ENCODE measurements around the gene CHADL.
A peak's percentile ranks its signal among the peaks of the same experiment; 100 is the strongest.

The CHADL gene

DNA sequence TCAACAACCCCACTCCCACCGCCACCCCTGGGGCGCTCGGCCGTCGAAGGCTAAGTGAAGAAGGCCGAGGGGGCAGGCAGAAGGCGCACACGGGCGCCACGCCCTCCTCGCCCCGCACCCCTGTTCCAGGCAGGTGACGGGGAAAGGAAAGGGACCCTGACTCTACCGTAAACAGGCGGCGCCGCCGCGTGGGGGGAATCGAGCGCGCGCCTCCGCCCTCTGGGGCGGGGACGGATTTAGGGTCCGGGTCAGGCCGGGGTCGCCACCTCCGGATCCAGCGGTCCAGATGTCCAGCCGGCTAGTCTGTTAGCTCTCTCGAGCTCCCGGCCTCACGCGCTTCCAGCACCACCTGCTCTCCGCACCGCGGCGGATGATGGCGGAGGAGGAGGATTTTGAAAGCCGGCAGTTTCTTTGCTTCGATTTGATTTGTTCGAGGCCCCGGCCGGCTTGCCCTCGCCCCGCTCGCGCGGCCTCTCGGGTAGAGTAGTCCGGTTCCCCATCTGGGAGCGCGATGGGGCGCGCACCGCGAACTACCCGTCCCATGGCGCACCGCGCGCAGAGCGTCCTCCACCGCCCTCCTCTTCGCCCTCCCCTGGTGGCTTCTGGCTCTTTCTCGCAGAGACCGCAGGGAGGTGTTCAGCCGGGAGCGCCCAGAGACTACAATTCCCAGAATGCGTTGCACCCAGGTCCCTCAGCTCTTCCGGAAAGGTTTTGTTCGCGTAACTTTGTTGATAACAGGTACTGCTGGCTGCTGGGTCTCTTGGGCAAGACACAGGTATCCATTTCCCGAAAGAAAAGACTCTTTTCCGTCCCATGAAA lies 45.3 kb upstream of the CHADL start, which contains the start of gene RANGAP1:
RANGAP1 (minus strand) TSS at position 368 of the 819 bp plus-strand sequence. CDS start 5,143 bp downstream, outside the sequence.
- H3K27me3 ChIP-seq, result no peaks in the 10 kb centered on the region
- TF ChIP-seq, protein P1, sequence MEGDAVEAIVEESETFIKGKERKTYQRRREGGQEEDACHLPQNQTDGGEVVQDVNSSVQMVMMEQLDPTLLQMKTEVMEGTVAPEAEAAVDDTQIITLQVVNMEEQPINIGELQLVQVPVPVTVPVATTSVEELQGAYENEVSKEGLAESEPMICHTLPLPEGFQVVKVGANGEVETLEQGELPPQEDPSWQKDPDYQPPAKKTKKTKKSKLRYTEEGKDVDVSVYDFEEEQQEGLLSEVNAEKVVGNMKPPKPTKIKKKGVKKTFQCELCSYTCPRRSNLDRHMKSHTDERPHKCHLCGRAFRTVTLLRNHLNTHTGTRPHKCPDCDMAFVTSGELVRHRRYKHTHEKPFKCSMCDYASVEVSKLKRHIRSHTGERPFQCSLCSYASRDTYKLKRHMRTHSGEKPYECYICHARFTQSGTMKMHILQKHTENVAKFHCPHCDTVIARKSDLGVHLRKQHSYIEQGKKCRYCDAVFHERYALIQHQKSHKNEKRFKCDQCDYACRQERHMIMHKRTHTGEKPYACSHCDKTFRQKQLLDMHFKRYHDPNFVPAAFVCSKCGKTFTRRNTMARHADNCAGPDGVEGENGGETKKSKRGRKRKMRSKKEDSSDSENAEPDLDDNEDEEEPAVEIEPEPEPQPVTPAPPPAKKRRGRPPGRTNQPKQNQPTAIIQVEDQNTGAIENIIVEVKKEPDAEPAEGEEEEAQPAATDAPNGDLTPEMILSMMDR (IDR thresholded peaks at IDR 0.05), result peak; percentile 36 to 47
- intact Hi-C loops (cut with DNase I; ENCODE audit: low total_unique reads), result loop anchor here (5.0 to 10.0 kb wide), 2 partner anchors 179 to 241 kb away; partner anchors contain the start of genes ACO2 and PHF5A
- peak within 1 kb of the TSS; percentile 77 to 95 for H3K4me3 ChIP-seq
- peaks cover 0 to 23% (median 13%) of the 10 kb centered on the region in 4 donors for H3K4me1 ChIP-seq
- peaks cover 0 to 32% (median 11%) of the 10 kb centered on the region in 3 donors for H3K36me3 ChIP-seq
- peak within 1 kb of the TSS; percentile 68 to 70 for H3K27ac ChIP-seq
- H3K9me3 ChIP-seq, result no peaks in the 10 kb centered on the region
- peak; percentile 96 to 99 for DNase-seq

- H3K4me1 ChIP-seq, result peaks cover 0 to 23% (median 11%) of the 10 kb centered on the region in 4 donors
- peaks cover under 1 to 38% (median 17%) of the 10 kb centered on the region in 3 donors for H3K36me3 ChIP-seq
- intact Hi-C loops (cut with DNase I; ENCODE audit: low total_unique reads), result loop anchor here (5.0 to 10.0 kb wide), 2 partner anchors 179 to 242 kb away; partner anchors contain the start of genes ACO2 and PHF5A
- no peaks in the 10 kb centered on the region for H3K27me3 ChIP-seq
- TF ChIP-seq, protein P1 (IDR thresholded peaks at IDR 0.05), result no peak
- peak overlapping the region; percentile 77 to 95 for H3K4me3 ChIP-seq
- H3K9me3 ChIP-seq, result no peaks in the 10 kb centered on the region
- peak overlapping the region; percentile 68 to 70 for H3K27ac ChIP-seq
- peak; percentile 23 to 77 for DNase-seq
Measured at GRCh38 chr22:41285441-41285819, 44.7 kb upstream of the CHADL start.

GRCh38 chr22:41284465-41284864 lies 43.7 kb upstream of the CHADL start:
- intact Hi-C loops (cut with DNase I; ENCODE audit: low total_unique reads), result loop anchor here (10.0 kb wide), 1 partner anchor 180 kb away; the partner anchor contains the start of genes ACO2 and PHF5A
- H3K27me3 ChIP-seq, result no peaks in the 10 kb centered on the region
- no peak overlapping the region for H3K27ac ChIP-seq
- TF ChIP-seq, protein P1 (IDR thresholded peaks at IDR 0.05), result no peak
- no peak for DNase-seq
- H3K36me3 ChIP-seq, result peaks cover 10 to 48% (median 25%) of the 10 kb centered on the region in 3 donors
- no peaks in the 10 kb centered on the region for H3K9me3 ChIP-seq
- no peak overlapping the region for H3K4me3 ChIP-seq
- H3K4me1 ChIP-seq, result peaks cover 0 to 23% (median 11%) of the 10 kb centered on the region in 4 donors

- Histone ChIP-seq H3K4me1 (peaks cover 0 to 15% (median 8%) of the 10 kb centered on the region in 4 donors), H3K27ac (no peak overlapping the region), H3K9me3 (no peaks in the 10 kb centered on the region), H3K36me3 (peaks cover 20 to 78% (median 57%) of the 10 kb centered on the region in 3 donors), H3K27me3 (no peaks in the 10 kb centered on the region), H3K4me3 (no peak overlapping the region)
- TF ChIP-seq, protein P1 (IDR thresholded peaks at IDR 0.05), result no peak
- DNase-seq, result no peak
- intact Hi-C loops (cut with DNase I; ENCODE audit: low total_unique reads), result loop anchor here (10.0 kb wide), 1 partner anchor 184 kb away; the partner anchor contains the start of genes ACO2 and PHF5A
Measured at GRCh38 chr22:41280854-41281253, 40.1 kb upstream of the CHADL start.

GRCh38 chr22:41280065-41280464 lies 39.3 kb upstream of the CHADL start:
- Histone ChIP-seq H3K27ac (no peak overlapping the region), H3K4me3 (no peak overlapping the region), H3K27me3 (no peaks in the 10 kb centered on the region), H3K9me3 (no peaks in the 10 kb centered on the region), H3K36me3 (peaks cover 22 to 86% (median 65%) of the 10 kb centered on the region in 3 donors), H3K4me1 (peaks cover 0 to 7% (median 5%) of the 10 kb centered on the region in 4 donors)
- intact Hi-C loops (cut with DNase I; ENCODE audit: low total_unique reads), result loop anchor here (10.0 kb wide), 1 partner anchor 185 kb away; the partner anchor contains the start of genes ACO2 and PHF5A
- DNase-seq, result no peak
- TF ChIP-seq, protein P1 (IDR thresholded peaks at IDR 0.05), result no peak

All from tibial artery (tissue), 4 donors.